ENCODE results near the gene IGFBP1.

GRCh38 chr7:45914911-45915310, 26.6 kb downstream of the IGFBP1 start:
- TF ChIP-seq CTCF (conservative IDR thresholded peaks at IDR 0.05) (no peak), ZFX (IDR thresholded peaks at IDR 0.05) (no peak)

Data from C4-2B (cell line).